AG04449 (cell line): Measurements from ENCODE around the gene KCNN3.
"Not testable (repeated sequence)": the region's sequence is repeated elsewhere in the genome, so short reads cannot be mapped to it uniquely, and the experiment has no call there.

ENCODE experiments used
- CTCF ChIA-PET: fragments of 350-600 bp; formaldehyde crosslinking; extraction: SDS; loops from one replicate; lab custom pipeline; 2021; ENCODE audit warnings: antibody characterized with exemption; lab: Yijun Ruan, JAX
- POLR2A ChIA-PET: fragments of 400-600, 350-600 bp; formaldehyde crosslinking; extraction: SDS; loops from one replicate; lab custom pipeline; 2020; ENCODE audit warnings: antibody characterized with exemption, inconsistent platforms; lab: Yijun Ruan, JAX
- DNase-seq: peaks from one replicate; pipeline ENCODE4 v3.0.0-alpha.2; 2010; ENCODE audit warnings: low read depth, low spot score
- H3K4me3 ChIP-seq: 2 replicates; pipeline ENCODE4 v1.5.1; 2011; ENCODE audit warnings: low read depth, mild to moderate bottlenecking, control low read depth, low read length
- CTCF ChIP-seq: IDR thresholded peaks from one replicate; pipeline ENCODE4 v1.5.1; 2011; ENCODE audit warnings: mild to moderate bottlenecking, moderate library complexity, low read length, control low read depth, inconsistent platforms; ENCODE audit not compliant: insufficient read depth; ENCODE audit errors: missing control alignments

KCNN3 gene

GRCh38 chr1:154689083-154689482, 181.0 kb downstream of the KCNN3 start:
- DNase-seq, result no peak
- ChIA-PET POLR2A (no interaction called here), CTCF (no interaction called here)
- no peak overlapping the region for H3K4me3 ChIP-seq
- TF ChIP-seq CTCF, result no peak

- no peak for DNase-seq
- no peak for TF ChIP-seq CTCF
- ChIA-PET CTCF (interaction anchor here (1.2 to 2.1 kb wide), 4 partner anchors 12 to 207 kb away, joined by 3 to 10 read pairs (median 5); no protein-coding TSS in a partner anchor), POLR2A (no interaction called here)
- no peak overlapping the region for H3K4me3 ChIP-seq
These were observed 183.6 kb downstream of the KCNN3 start for GRCh38 chr1:154686507-154686906.

- POLR2A ChIA-PET, result no interaction called here
- DNase-seq, result no peak
- CTCF ChIA-PET, result no interaction called here
- no peak overlapping the region for H3K4me3 ChIP-seq
- TF ChIP-seq CTCF, result no peak
These were observed 186.3 kb downstream of the KCNN3 start for GRCh38 chr1:154683820-154684219.

- DNase-seq, result no peak
- CTCF ChIA-PET, result interaction anchor here (1.1 to 4.8 kb wide), 2 partner anchors 13 to 197 kb away, joined by 3 to 14 read pairs; no protein-coding TSS in a partner anchor
- TF ChIP-seq CTCF, result no peak
- no peak overlapping the region for H3K4me3 ChIP-seq
- POLR2A ChIA-PET, result no interaction called here
These were observed 187.8 kb downstream of the KCNN3 start for GRCh38 chr1:154682254-154682653.

GRCh38 chr1:154677844-154678243, 192.2 kb downstream of the KCNN3 start:
- H3K4me3 ChIP-seq, DNase-seq, POLR2A ChIA-PET: not testable (repeated sequence)
- CTCF ChIA-PET, result interaction anchor here (4.8 kb wide), 1 partner anchor 9 kb away, joined by 14 read pairs; no protein-coding TSS in a partner anchor

- POLR2A ChIA-PET, CTCF ChIA-PET, H3K4me3 ChIP-seq, DNase-seq: not testable (repeated sequence)
These were observed 193.2 kb downstream of the KCNN3 start for GRCh38 chr1:154676847-154677246.

GRCh38 chr1:154674456-154674855, 195.6 kb downstream of the KCNN3 start:
- DNase-seq, CTCF ChIA-PET, H3K4me3 ChIP-seq, POLR2A ChIA-PET: not testable (repeated sequence)

GRCh38 chr1:154672245-154672644, 197.8 kb downstream of the KCNN3 start:
- DNase-seq, H3K4me3 ChIP-seq, POLR2A ChIA-PET: not testable (repeated sequence)
- CTCF ChIA-PET, result interaction anchor here (1.1 to 1.8 kb wide), 3 partner anchors 113 to 206 kb away, joined by 3 to 11 read pairs (median 3); no protein-coding TSS in a partner anchor

GRCh38 chr1:154671412-154671811, 198.7 kb downstream of the KCNN3 start:
- DNase-seq, POLR2A ChIA-PET, H3K4me3 ChIP-seq: not testable (repeated sequence)
- CTCF ChIA-PET, result interaction anchor here (0.9 to 1.8 kb wide), 5 partner anchors 112 to 414 kb away, joined by 3 to 11 read pairs (median 3); no protein-coding TSS in a partner anchor

GRCh38 chr1:154670310-154671270, 199.5 kb downstream of the KCNN3 start:
- H3K4me3 ChIP-seq, DNase-seq, POLR2A ChIA-PET: not testable (repeated sequence)
- CTCF ChIA-PET, result interaction anchor here (0.7 to 8.0 kb wide), 44 partner anchors 9 to 418 kb away, joined by 3 to 129 read pairs (median 5); partner anchors contain the start of genes ADAM15, KCNN3, PBXIP1 and PMVK
